ENCODE data around the gene BRPF1. TPM values are rescaled to one million over a fixed set of nuclear protein-coding genes. Genes with fewer than 3 reads are reported as not detected.

Gene BRPF1
- polyA plus RNA-seq, 1 of the 3 experiments (the other 2 are of a cell fraction): 13.0 TPM

DNA sequence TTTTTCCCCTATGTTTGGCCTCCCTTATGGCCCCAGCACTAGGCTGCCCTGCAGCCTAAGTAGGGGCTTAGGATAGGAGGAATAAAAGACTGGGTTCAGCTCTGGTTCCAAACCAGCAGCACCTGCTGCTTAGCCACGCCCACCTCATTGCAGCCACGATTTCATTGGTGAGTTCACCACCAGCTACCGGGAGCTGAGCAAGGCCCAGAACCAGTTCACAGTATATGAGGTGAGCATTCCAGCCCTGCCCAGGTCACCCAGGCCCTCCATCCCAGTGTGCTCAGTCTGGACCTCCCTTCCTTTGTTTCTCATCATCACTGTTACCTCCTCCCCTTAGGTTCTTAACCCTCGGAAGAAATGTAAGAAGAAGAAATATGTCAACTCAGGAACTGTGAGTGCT lies 16.4 kb upstream of the BRPF1 start:
- no peaks in the 10 kb centered on the region for H3K36me3 ChIP-seq (replicated peaks in 1 of 2; ENCODE audit: control insufficient read depth in 1 of 2, insufficient read depth in 2 of 2, low read length in 1 of 2)
- H2AFZ ChIP-seq (ENCODE audit: low read depth): 0 out of 2 replicates have a peak overlapping the region, but pooled peaks have one; percentile 19
- WGBS (ENCODE audit: low lambda C conversion rate): 24% methylated on average over 4 of the region's 4 CpGs

DNA sequence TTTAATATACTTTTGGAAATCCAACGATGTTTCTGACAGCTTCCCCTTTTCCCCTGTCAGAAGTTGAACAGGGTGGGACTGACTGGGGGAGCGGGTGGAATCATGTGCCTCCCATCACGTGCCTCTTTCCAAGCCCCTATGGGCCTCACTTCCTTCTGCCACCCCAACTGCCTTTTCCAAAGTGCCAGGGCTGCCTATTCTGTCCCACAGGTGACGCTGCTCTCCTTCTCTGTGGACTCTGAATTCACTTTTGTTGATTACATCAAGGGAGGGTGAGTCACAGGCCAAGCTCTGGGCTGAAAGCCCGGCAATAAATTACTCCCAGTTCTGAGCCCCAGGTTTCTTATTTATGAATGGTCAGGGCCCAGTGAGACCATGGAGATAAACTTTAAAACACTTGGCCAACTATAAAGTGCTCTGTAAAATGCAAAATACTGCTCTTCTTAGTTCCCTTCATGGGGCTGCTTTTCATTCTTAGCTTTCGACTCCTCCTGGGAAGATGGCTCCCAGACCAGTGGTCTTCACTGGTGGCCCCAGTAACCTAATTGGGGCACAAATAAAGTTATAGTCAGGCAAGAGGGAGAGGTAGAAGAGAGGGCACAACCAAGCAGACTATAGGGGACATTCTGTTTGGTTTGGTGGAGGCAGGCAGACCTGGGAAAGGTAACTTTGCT lies 15.6 kb upstream of the BRPF1 start:
- DNase-seq: no peak
- no peaks in the 10 kb centered on the region for H4K20me1 ChIP-seq (ENCODE audit: insufficient read depth)
- H3K4me1 ChIP-seq (ENCODE audit: control insufficient read depth in 1 of 2, insufficient read depth in 2 of 2, low read depth in 1 of 2, low read length in 1 of 2): peaks cover 0 to 2% of the 10 kb centered on the region in 2 experiments; a peak in 1 of 4 replicates
- peaks cover 16% of the 10 kb centered on the region; the same call in 1 of the 2 replicates for H3K27me3 ChIP-seq (ENCODE audit: insufficient read depth)
- H3K9ac ChIP-seq: no peak overlapping the region
- H3K4me2 ChIP-seq: peak overlapping the region; percentile 36; the same call in 1 of the 2 replicates
- peaks cover 14% of the 10 kb centered on the region for H3F3A ChIP-seq (replicated peaks; ENCODE audit: insufficient read depth)
- no peaks in the 10 kb centered on the region for H3K79me2 ChIP-seq (ENCODE audit: insufficient read depth)
- H3K36me3 ChIP-seq (replicated peaks in 1 of 2; ENCODE audit: control insufficient read depth in 1 of 2, insufficient read depth in 2 of 2, low read length in 1 of 2): no peaks in the 10 kb centered on the region
- H3K9me2 ChIP-seq: no peaks in the 10 kb centered on the region
- no peak overlapping the region for H3K4me3 ChIP-seq (ENCODE audit: low read depth in 2 of 2, low read length in 1 of 2)
- POLR2A ChIA-PET: no interaction called here
- H2AFZ ChIP-seq (ENCODE audit: low read depth): peak overlapping the region; percentile 22; the same call in 1 of the 2 replicates
- H3K9me3 ChIP-seq: no peaks in the 10 kb centered on the region
- peak overlapping the region in 1 of 2 experiments; percentile 63; a peak in 2 of 4 replicates for H3K27ac ChIP-seq (ENCODE audit: low read depth in 2 of 2, low read length in 1 of 2)
- WGBS (ENCODE audit: low lambda C conversion rate): 30% methylated on average over 6 of the region's 6 CpGs
- CTCF ChIA-PET: interaction anchor here (0.7 to 1.8 kb wide), 2 partner anchors 12 to 202 kb away, joined by 3 to 5 read pairs; no protein-coding TSS in a partner anchor
- TF ChIP-seq, protein P1, sequence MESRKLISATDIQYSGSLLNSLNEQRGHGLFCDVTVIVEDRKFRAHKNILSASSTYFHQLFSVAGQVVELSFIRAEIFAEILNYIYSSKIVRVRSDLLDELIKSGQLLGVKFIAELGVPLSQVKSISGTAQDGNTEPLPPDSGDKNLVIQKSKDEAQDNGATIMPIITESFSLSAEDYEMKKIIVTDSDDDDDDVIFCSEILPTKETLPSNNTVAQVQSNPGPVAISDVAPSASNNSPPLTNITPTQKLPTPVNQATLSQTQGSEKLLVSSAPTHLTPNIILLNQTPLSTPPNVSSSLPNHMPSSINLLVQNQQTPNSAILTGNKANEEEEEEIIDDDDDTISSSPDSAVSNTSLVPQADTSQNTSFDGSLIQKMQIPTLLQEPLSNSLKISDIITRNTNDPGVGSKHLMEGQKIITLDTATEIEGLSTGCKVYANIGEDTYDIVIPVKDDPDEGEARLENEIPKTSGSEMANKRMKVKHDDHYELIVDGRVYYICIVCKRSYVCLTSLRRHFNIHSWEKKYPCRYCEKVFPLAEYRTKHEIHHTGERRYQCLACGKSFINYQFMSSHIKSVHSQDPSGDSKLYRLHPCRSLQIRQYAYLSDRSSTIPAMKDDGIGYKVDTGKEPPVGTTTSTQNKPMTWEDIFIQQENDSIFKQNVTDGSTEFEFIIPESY (IDR thresholded peaks at IDR 0.05; ENCODE audit: borderline replicate concordance, low read depth): no peak
- TF ChIP-seq TAF1 (IDR thresholded peaks at IDR 0.05; ENCODE audit: borderline replicate concordance, low read depth, low read length): no peak
- TF ChIP-seq NRF1 (IDR thresholded peaks at IDR 0.05; ENCODE audit: low read depth, low read length): no peak
- TF ChIP-seq, protein P2, sequence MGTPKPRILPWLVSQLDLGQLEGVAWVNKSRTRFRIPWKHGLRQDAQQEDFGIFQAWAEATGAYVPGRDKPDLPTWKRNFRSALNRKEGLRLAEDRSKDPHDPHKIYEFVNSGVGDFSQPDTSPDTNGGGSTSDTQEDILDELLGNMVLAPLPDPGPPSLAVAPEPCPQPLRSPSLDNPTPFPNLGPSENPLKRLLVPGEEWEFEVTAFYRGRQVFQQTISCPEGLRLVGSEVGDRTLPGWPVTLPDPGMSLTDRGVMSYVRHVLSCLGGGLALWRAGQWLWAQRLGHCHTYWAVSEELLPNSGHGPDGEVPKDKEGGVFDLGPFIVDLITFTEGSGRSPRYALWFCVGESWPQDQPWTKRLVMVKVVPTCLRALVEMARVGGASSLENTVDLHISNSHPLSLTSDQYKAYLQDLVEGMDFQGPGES (IDR thresholded peaks at IDR 0.05; ENCODE audit: low read depth, low read length): no peak
- peak; percentile 55 for TF ChIP-seq TCF12 (IDR thresholded peaks at IDR 0.05)
- TF ChIP-seq GATA2 (CRISPR knock-in tag; IDR thresholded peaks at IDR 0.05): no peak
- TF ChIP-seq JUND (IDR thresholded peaks at IDR 0.05): peak; percentile 78
- TF ChIP-seq MEF2A (IDR thresholded peaks at IDR 0.05; ENCODE audit: borderline replicate concordance, low read depth): no peak
- TF ChIP-seq, protein P3, sequence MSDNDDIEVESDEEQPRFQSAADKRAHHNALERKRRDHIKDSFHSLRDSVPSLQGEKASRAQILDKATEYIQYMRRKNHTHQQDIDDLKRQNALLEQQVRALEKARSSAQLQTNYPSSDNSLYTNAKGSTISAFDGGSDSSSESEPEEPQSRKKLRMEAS (IDR thresholded peaks at IDR 0.05; ENCODE audit: low read depth): peak; percentile 42; the same call in 1 of the 2 replicates
- TF ChIP-seq, protein P4, sequence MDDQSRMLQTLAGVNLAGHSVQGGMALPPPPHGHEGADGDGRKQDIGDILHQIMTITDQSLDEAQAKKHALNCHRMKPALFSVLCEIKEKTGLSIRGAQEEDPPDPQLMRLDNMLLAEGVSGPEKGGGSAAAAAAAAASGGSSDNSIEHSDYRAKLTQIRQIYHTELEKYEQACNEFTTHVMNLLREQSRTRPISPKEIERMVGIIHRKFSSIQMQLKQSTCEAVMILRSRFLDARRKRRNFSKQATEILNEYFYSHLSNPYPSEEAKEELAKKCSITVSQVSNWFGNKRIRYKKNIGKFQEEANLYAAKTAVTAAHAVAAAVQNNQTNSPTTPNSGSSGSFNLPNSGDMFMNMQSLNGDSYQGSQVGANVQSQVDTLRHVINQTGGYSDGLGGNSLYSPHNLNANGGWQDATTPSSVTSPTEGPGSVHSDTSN (IDR thresholded peaks at IDR 0.05): peak; percentile 86
- TF ChIP-seq, protein P5, sequence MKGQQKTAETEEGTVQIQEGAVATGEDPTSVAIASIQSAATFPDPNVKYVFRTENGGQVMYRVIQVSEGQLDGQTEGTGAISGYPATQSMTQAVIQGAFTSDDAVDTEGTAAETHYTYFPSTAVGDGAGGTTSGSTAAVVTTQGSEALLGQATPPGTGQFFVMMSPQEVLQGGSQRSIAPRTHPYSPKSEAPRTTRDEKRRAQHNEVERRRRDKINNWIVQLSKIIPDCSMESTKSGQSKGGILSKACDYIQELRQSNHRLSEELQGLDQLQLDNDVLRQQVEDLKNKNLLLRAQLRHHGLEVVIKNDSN (IDR thresholded peaks at IDR 0.05; ENCODE audit: borderline replicate concordance, low read depth): peak; percentile 86
- no peak for TF ChIP-seq TEAD4 (IDR thresholded peaks at IDR 0.05; ENCODE audit: borderline replicate concordance, insufficient read depth)

More for the DNA sequence above, 16.4 kb upstream of the BRPF1 start:
- Histone ChIP-seq H4K20me1 (ENCODE audit: insufficient read depth) (no peaks in the 10 kb centered on the region), H3K4me1 (ENCODE audit: control insufficient read depth in 1 of 2, insufficient read depth in 2 of 2, low read depth in 1 of 2, low read length in 1 of 2) (peaks cover 0 to 2% of the 10 kb centered on the region in 2 experiments; a peak in 1 of 4 replicates), H3K27me3 (ENCODE audit: insufficient read depth) (peaks cover 17% of the 10 kb centered on the region; the same call in 1 of the 2 replicates), H3K4me3 (ENCODE audit: low read depth in 2 of 2, low read length in 1 of 2) (no peak overlapping the region), H3K27ac (ENCODE audit: low read depth in 2 of 2, low read length in 1 of 2) (peak overlapping the region in 1 of 2 experiments; percentile 31; a peak in 1 of 4 replicates), H3K9ac (no peak overlapping the region), H3K4me2 (no peak overlapping the region), H3F3A (replicated peaks; ENCODE audit: insufficient read depth) (peaks cover 8% of the 10 kb centered on the region), H3K9me3 (no peaks in the 10 kb centered on the region), H3K79me2 (ENCODE audit: insufficient read depth) (no peaks in the 10 kb centered on the region), H3K9me2 (no peaks in the 10 kb centered on the region)
- TF ChIP-seq, protein P2 (IDR thresholded peaks at IDR 0.05; ENCODE audit: low read depth, low read length): no peak
- TF ChIP-seq GATA2 (CRISPR knock-in tag; IDR thresholded peaks at IDR 0.05) (no peak), TEAD4 (IDR thresholded peaks at IDR 0.05; ENCODE audit: borderline replicate concordance, insufficient read depth) (no peak), GABPA (IDR thresholded peaks at IDR 0.05; ENCODE audit: low read depth) (no peak), EP300 (IDR thresholded peaks at IDR 0.05; ENCODE audit: borderline replicate concordance in 1 of 2, low read depth in 1 of 2, low read length in 1 of 2) (no peak), POLR2AphosphoS5 (IDR thresholded peaks at IDR 0.05; ENCODE audit: low read depth, low read length) (no peak), RXRA (IDR thresholded peaks at IDR 0.05; ENCODE audit: borderline replicate concordance, low read depth) (no peak), SMC3 (IDR thresholded peaks at IDR 0.05; ENCODE audit: low read depth, low read length) (no peak), NFIC (IDR thresholded peaks at IDR 0.05; ENCODE audit: borderline replicate concordance) (no peak), FOXM1 (IDR thresholded peaks at IDR 0.05; ENCODE audit: low read depth) (no peak), ELF1 (IDR thresholded peaks at IDR 0.05) (no peak), TCF12 (IDR thresholded peaks at IDR 0.05) (no peak), EZH2phosphoT487 (IDR thresholded peaks at IDR 0.05; ENCODE audit: borderline replicate concordance, low read depth) (no peak)
- no peak for DNase-seq
- ChIA-PET CTCF (interaction anchor here (1.8 kb wide), 1 partner anchor 13 kb away, joined by 5 read pairs; no protein-coding TSS in a partner anchor), POLR2A (no interaction called here)
